T-helper 2 cell treated with Interferon-gamma antibody and Interleukin-4, amounts not matched to agents 5 μg/mL and 100 μg/mL, for 36 hours (primary cell): ENCODE results near the gene ZBTB7C.

Source experiments
- DNase-seq: peaks from one replicate; pipeline ENCODE4 v3.0.0; 2021; ENCODE audit warnings: low spot score
- H3K27ac Mint-ChIP-seq: one replicate; pipeline ENCODE4 v1.8.0; 2021; ENCODE audit warnings: mild to moderate bottlenecking, mixed read lengths
- H3K27me3 Mint-ChIP-seq: one replicate; pipeline ENCODE4 v1.8.0; 2021; ENCODE audit warnings: low read depth, mixed read lengths
- H3K36me3 Mint-ChIP-seq: one replicate; pipeline ENCODE4 v1.8.0; 2021; ENCODE audit warnings: low read depth, mixed read lengths
- H3K4me1 Mint-ChIP-seq: one replicate; pipeline ENCODE4 v1.8.0; 2021; ENCODE audit warnings: low read depth, mixed read lengths
- H3K4me3 Mint-ChIP-seq: one replicate; pipeline ENCODE4 v1.8.0; 2022; ENCODE audit warnings: mild to moderate bottlenecking, moderate library complexity, mixed read lengths
- H3K9me3 Mint-ChIP-seq: one replicate; pipeline ENCODE4 v1.8.0; 2021; ENCODE audit warnings: mixed read lengths

Gene ZBTB7C

GRCh38 chr18:48360376-48361021 lies 48.7 kb downstream of the ZBTB7C start:
- H3K4me3 Mint-ChIP-seq = no peak overlapping the region
- H3K27ac Mint-ChIP-seq = no peak overlapping the region

GRCh38 chr18:48359626-48360025 lies 49.6 kb downstream of the ZBTB7C start:
- H3K36me3 Mint-ChIP-seq = no peaks in the 10 kb centered on the region
- DNase-seq = no peak
- H3K27me3 Mint-ChIP-seq = peaks cover 8% of the 10 kb centered on the region
- H3K4me1 Mint-ChIP-seq = no peaks in the 10 kb centered on the region
- no peaks in the 10 kb centered on the region for H3K9me3 Mint-ChIP-seq
- no peak overlapping the region for H3K4me3 Mint-ChIP-seq
- no peak overlapping the region for H3K27ac Mint-ChIP-seq

More at GRCh38 chr18:48360376-48361021, 48.7 kb downstream of the ZBTB7C start:
- no peak for DNase-seq
- H3K36me3 Mint-ChIP-seq = no peaks in the 10 kb centered on the region
- H3K4me1 Mint-ChIP-seq = no peaks in the 10 kb centered on the region
- peaks cover 8% of the 10 kb centered on the region for H3K27me3 Mint-ChIP-seq
- peaks cover 5% of the 10 kb centered on the region for H3K9me3 Mint-ChIP-seq

GRCh38 chr18:48358868-48359267 lies 50.3 kb downstream of the ZBTB7C start:
- no peak for DNase-seq
- no peaks in the 10 kb centered on the region for H3K4me1 Mint-ChIP-seq
- peaks cover 8% of the 10 kb centered on the region for H3K27me3 Mint-ChIP-seq
- no peak overlapping the region for H3K4me3 Mint-ChIP-seq
- no peaks in the 10 kb centered on the region for H3K9me3 Mint-ChIP-seq
- no peak overlapping the region for H3K27ac Mint-ChIP-seq
- H3K36me3 Mint-ChIP-seq = no peaks in the 10 kb centered on the region

- Mint-ChIP-seq H3K4me3 (no peak overlapping the region), H3K27ac (no peak overlapping the region), H3K36me3 (no peaks in the 10 kb centered on the region), H3K4me1 (no peaks in the 10 kb centered on the region), H3K27me3 (peaks cover 8% of the 10 kb centered on the region), H3K9me3 (no peaks in the 10 kb centered on the region)
- no peak for DNase-seq
Measured at GRCh38 chr18:48356909-48357631, 52.1 kb downstream of the ZBTB7C start.

GRCh38 chr18:48356151-48356745 lies 52.9 kb downstream of the ZBTB7C start:
- H3K4me3 Mint-ChIP-seq = no peak overlapping the region
- no peak overlapping the region for H3K27ac Mint-ChIP-seq
- no peaks in the 10 kb centered on the region for H3K4me1 Mint-ChIP-seq
- H3K9me3 Mint-ChIP-seq = no peaks in the 10 kb centered on the region
- DNase-seq = no peak
- H3K27me3 Mint-ChIP-seq = peaks cover 8% of the 10 kb centered on the region
- no peaks in the 10 kb centered on the region for H3K36me3 Mint-ChIP-seq

GRCh38 chr18:48355276-48356115 lies 53.7 kb downstream of the ZBTB7C start:
- H3K4me1 Mint-ChIP-seq = no peaks in the 10 kb centered on the region
- H3K4me3 Mint-ChIP-seq = no peak overlapping the region
- H3K36me3 Mint-ChIP-seq = no peaks in the 10 kb centered on the region
- peaks cover 6% of the 10 kb centered on the region for H3K27me3 Mint-ChIP-seq
- DNase-seq = no peak
- no peaks in the 10 kb centered on the region for H3K9me3 Mint-ChIP-seq
- no peak overlapping the region for H3K27ac Mint-ChIP-seq

- Mint-ChIP-seq H3K27ac (no peak overlapping the region), H3K9me3 (no peaks in the 10 kb centered on the region), H3K27me3 (peaks cover 6% of the 10 kb centered on the region), H3K4me1 (no peaks in the 10 kb centered on the region), H3K4me3 (no peak overlapping the region), H3K36me3 (no peaks in the 10 kb centered on the region)
- no peak for DNase-seq
Measured at GRCh38 chr18:48354746-48355260, 54.4 kb downstream of the ZBTB7C start.

- Mint-ChIP-seq H3K36me3 (no peaks in the 10 kb centered on the region), H3K4me1 (no peaks in the 10 kb centered on the region), H3K9me3 (no peaks in the 10 kb centered on the region), H3K27me3 (peaks cover 8% of the 10 kb centered on the region), H3K27ac (no peak overlapping the region), H3K4me3 (no peak overlapping the region)
- DNase-seq = no peak
Measured at GRCh38 chr18:48352051-48352755, 57.0 kb downstream of the ZBTB7C start.

GRCh38 chr18:48351216-48352050 lies 57.8 kb downstream of the ZBTB7C start:
- Mint-ChIP-seq H3K36me3 (no peaks in the 10 kb centered on the region), H3K4me3 (no peak overlapping the region), H3K9me3 (no peaks in the 10 kb centered on the region), H3K27me3 (peaks cover 3% of the 10 kb centered on the region), H3K4me1 (no peaks in the 10 kb centered on the region), H3K27ac (no peak overlapping the region)
- no peak for DNase-seq

GRCh38 chr18:48348739-48349138 lies 60.4 kb downstream of the ZBTB7C start:
- no peak for DNase-seq
- no peaks in the 10 kb centered on the region for H3K9me3 Mint-ChIP-seq

GRCh38 chr18:48347756-48348326 lies 61.3 kb downstream of the ZBTB7C start:
- Mint-ChIP-seq H3K27ac (no peak overlapping the region), H3K36me3 (no peaks in the 10 kb centered on the region), H3K4me3 (no peak overlapping the region), H3K4me1 (no peaks in the 10 kb centered on the region), H3K27me3 (peaks cover 8% of the 10 kb centered on the region), H3K9me3 (no peaks in the 10 kb centered on the region)
- DNase-seq = no peak

More at GRCh38 chr18:48348739-48349138, 60.4 kb downstream of the ZBTB7C start:
- Mint-ChIP-seq H3K36me3 (no peaks in the 10 kb centered on the region), H3K4me1 (no peaks in the 10 kb centered on the region), H3K27me3 (peaks cover 8% of the 10 kb centered on the region), H3K4me3 (no peak overlapping the region), H3K27ac (no peak overlapping the region)

- no peak for DNase-seq
- H3K27me3 Mint-ChIP-seq = peaks cover 8% of the 10 kb centered on the region
- no peaks in the 10 kb centered on the region for H3K36me3 Mint-ChIP-seq
- H3K9me3 Mint-ChIP-seq = no peaks in the 10 kb centered on the region
- H3K4me3 Mint-ChIP-seq = no peak overlapping the region
- no peak overlapping the region for H3K27ac Mint-ChIP-seq
- no peaks in the 10 kb centered on the region for H3K4me1 Mint-ChIP-seq
Measured at GRCh38 chr18:48345596-48345995, 63.6 kb downstream of the ZBTB7C start.
